Effector memory CD8-positive, alpha-beta T cell (primary cell): ENCODE data around the gene CHKA.
A peak's percentile ranks its signal among the peaks of the same experiment; 100 is the strongest.

Source experiments
- ATAC-seq: fragments of 150-1000 bp; cut with Tn5 transposase; replicated peaks from 2 replicates; pipeline ENCODE4 v1.10.0; 2021; ENCODE audit warnings: mild to moderate bottlenecking, moderate library complexity
- DNase-seq, 3 experiments: peaks; one replicate each; pipeline ENCODE4 v3.0.0; 2021
- H3K27ac Mint-ChIP-seq, 2 donors: one replicate each; pipeline ENCODE4 v1.8.0; 2022; ENCODE audit warnings: mild to moderate bottlenecking in 2 of 2, mixed read lengths in 2 of 2, moderate library complexity in 2 of 2
- H3K27me3 Mint-ChIP-seq, 2 donors: one replicate each; pipeline ENCODE4 v1.8.0; 2022; ENCODE audit warnings: mixed read lengths in 2 of 2
- H3K36me3 Mint-ChIP-seq: one replicate; pipeline ENCODE4 v1.8.0; 2022; ENCODE audit warnings: mild to moderate bottlenecking, moderate library complexity, mixed read lengths; ENCODE audit not compliant: insufficient read depth
- H3K4me1 Mint-ChIP-seq, 2 donors: one replicate each; pipeline ENCODE4 v1.8.0; 2022; ENCODE audit warnings: low read depth in 2 of 2, mixed read lengths in 2 of 2
- H3K4me3 Mint-ChIP-seq, 2 donors: one replicate each; pipeline ENCODE4 v1.8.0; 2022; ENCODE audit warnings: mild to moderate bottlenecking in 2 of 2, mixed read lengths in 2 of 2, moderate library complexity in 2 of 2
- H3K9me3 Mint-ChIP-seq, 2 donors: one replicate each; pipeline ENCODE4 v1.8.0; 2022; ENCODE audit warnings: mixed read lengths in 2 of 2

CHKA gene

GRCh38 chr11:68138237-68138636, 17.0 kb upstream of the CHKA start:
- Mint-ChIP-seq H3K4me1 (peaks cover 4 to 13% of the 10 kb centered on the region in 2 donors), H3K27ac (peak overlapping the region in 1 of 2 donors; percentile 14), H3K36me3 (no peaks in the 10 kb centered on the region), H3K4me3 (no peak overlapping the region), H3K27me3 (no peaks in the 10 kb centered on the region), H3K9me3 (no peaks in the 10 kb centered on the region)
- no peak for DNase-seq
- no peak for ATAC-seq

GRCh38 chr11:68137833-68138232, 16.6 kb upstream of the CHKA start:
- DNase-seq (no peak), ATAC-seq (no peak)
- no peak overlapping the region for H3K4me3 Mint-ChIP-seq
- no peaks in the 10 kb centered on the region for H3K27me3 Mint-ChIP-seq
- peaks cover 0 to under 1% of the 10 kb centered on the region in 2 donors for H3K9me3 Mint-ChIP-seq
- H3K36me3 Mint-ChIP-seq, result no peaks in the 10 kb centered on the region
- H3K27ac Mint-ChIP-seq, result peak overlapping the region in 1 of 2 donors; percentile 14
- peaks cover 4 to 13% of the 10 kb centered on the region in 2 donors for H3K4me1 Mint-ChIP-seq

- peaks cover 7 to 9% of the 10 kb centered on the region in 2 donors for H3K9me3 Mint-ChIP-seq
- no peak overlapping the region for H3K4me3 Mint-ChIP-seq
- peaks cover 6 to 7% of the 10 kb centered on the region in 2 donors for H3K4me1 Mint-ChIP-seq
Observed at GRCh38 chr11:68136866-68137265, 15.7 kb upstream of the CHKA start.

GRCh38 chr11:68135161-68135560, 14.0 kb upstream of the CHKA start:
- Mint-ChIP-seq H3K4me1 (peaks cover 0 to 3% of the 10 kb centered on the region in 2 donors), H3K27me3 (peaks cover 0 to under 1% of the 10 kb centered on the region in 2 donors)

More at GRCh38 chr11:68136866-68137265, 15.7 kb upstream of the CHKA start:
- DNase-seq, result no peak
- Mint-ChIP-seq H3K27me3 (no peaks in the 10 kb centered on the region), H3K27ac (no peak overlapping the region), H3K36me3 (no peaks in the 10 kb centered on the region)
- ATAC-seq, result no peak

GRCh38 chr11:68133761-68134160, 12.6 kb upstream of the CHKA start:
- Mint-ChIP-seq H3K27ac (no peak overlapping the region), H3K9me3 (peaks cover 7 to 9% of the 10 kb centered on the region in 2 donors), H3K4me3 (no peak overlapping the region), H3K27me3 (peaks cover 12 to 15% of the 10 kb centered on the region in 2 donors), H3K36me3 (no peaks in the 10 kb centered on the region), H3K4me1 (peaks cover 0 to 3% of the 10 kb centered on the region in 2 donors)
- no peak for ATAC-seq
- DNase-seq, result no peak

More at GRCh38 chr11:68135161-68135560, 14.0 kb upstream of the CHKA start:
- Mint-ChIP-seq H3K4me3 (no peak overlapping the region), H3K36me3 (no peaks in the 10 kb centered on the region), H3K9me3 (peaks cover 7 to 9% of the 10 kb centered on the region in 2 donors), H3K27ac (no peak overlapping the region)
- no peak for ATAC-seq
- no peak for DNase-seq

GRCh38 chr11:68130121-68130520, 8.9 kb upstream of the CHKA start:
- ATAC-seq (no peak), DNase-seq (no peak)
- Mint-ChIP-seq H3K4me3 (no peak overlapping the region), H3K9me3 (peaks cover 7 to 9% of the 10 kb centered on the region in 2 donors), H3K27ac (no peak overlapping the region), H3K36me3 (peaks cover 5% of the 10 kb centered on the region), H3K27me3 (peaks cover 12 to 17% of the 10 kb centered on the region in 2 donors), H3K4me1 (peaks cover 0 to 3% of the 10 kb centered on the region in 2 donors)

GRCh38 chr11:68128682-68129327, 7.6 kb upstream of the CHKA start:
- ATAC-seq (no peak), DNase-seq (no peak)
- Mint-ChIP-seq H3K4me3 (no peak overlapping the region), H3K4me1 (peaks cover 0 to 3% of the 10 kb centered on the region in 2 donors), H3K9me3 (peaks cover 7 to 9% of the 10 kb centered on the region in 2 donors), H3K27me3 (peaks cover 12 to 17% of the 10 kb centered on the region in 2 donors), H3K27ac (no peak overlapping the region), H3K36me3 (peaks cover 5% of the 10 kb centered on the region)

DNA sequence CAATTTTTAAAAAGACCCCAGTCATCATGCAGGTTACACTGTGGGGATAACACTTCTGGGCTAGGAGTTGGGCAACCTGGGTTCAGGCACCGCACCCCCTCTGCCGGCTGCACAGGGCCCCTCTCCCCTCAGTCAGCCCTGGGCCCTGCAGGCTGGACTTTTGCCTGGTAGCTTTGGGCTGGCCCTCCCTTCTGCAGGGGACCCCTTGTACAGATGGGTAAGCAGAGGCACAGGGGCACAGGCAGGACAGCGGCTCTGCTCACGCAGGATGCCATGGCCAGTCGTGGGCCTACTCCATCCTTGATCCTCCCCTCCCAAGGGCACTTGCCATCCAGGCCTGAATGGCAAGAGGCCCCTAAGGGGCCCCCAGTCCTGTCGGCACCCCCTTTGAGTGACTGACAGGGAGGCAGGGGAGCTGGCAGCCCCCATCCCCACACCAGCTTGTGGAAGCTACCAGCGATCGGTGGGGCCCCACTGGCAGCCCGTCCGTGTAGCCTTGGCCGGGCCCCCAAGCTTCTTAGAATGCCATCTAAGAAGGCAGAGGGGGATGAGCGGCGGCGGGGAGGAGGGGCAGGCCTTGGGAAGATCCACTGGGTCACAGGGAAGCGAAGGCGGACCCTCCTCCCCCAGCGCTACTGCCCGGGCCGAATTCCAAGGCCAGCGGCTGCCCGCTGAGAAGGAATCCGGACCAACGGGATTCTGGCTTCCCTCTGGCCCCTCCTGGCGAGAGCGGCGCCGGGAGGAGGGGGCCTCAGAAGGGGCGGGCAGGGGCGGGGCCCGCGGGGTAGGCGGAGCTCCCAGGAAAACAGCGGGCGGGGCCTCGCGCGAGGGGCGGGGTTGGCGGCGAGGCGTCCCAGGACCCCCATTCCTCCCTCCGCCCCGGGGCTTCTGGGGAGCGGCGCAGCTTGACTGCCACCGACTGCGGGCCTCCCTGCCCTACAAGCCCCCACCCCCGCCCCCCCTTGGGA, 6.8 kb upstream of the CHKA start:
- Mint-ChIP-seq H3K27me3 (peaks cover 12 to 17% of the 10 kb centered on the region in 2 donors), H3K4me3 (no peak overlapping the region), H3K27ac (no peak overlapping the region), H3K9me3 (peaks cover 7 to 9% of the 10 kb centered on the region in 2 donors), H3K4me1 (peaks cover 0 to 3% of the 10 kb centered on the region in 2 donors), H3K36me3 (peaks cover 5% of the 10 kb centered on the region)
- no peak for ATAC-seq
- DNase-seq, result no peak

DNA sequence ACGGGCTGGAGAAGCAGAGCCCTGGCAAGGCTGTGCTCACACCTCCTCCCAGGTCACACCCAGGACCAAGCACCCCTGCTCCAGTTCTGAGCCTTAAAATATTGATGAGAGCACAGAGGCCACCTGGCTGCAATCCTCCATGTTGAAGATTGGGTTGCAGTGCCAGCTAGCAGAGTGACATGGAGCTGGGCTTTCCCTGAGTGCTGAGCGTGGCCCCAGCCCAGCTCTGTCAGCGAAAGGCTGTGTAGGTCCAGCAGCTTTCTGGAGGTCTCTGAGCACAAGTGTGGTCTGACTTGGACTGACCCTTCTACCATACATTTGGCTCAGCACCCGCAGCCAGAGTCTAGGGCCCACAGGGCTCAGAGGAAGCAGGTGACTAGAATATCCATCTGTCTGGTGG, 4.0 kb upstream of the CHKA start:
- no peak for DNase-seq
- Mint-ChIP-seq H3K4me3 (no peak overlapping the region), H3K36me3 (peaks cover 9% of the 10 kb centered on the region), H3K4me1 (peaks cover 3 to 5% of the 10 kb centered on the region in 2 donors), H3K27me3 (peaks cover 12 to 16% of the 10 kb centered on the region in 2 donors), H3K9me3 (no peaks in the 10 kb centered on the region), H3K27ac (no peak overlapping the region)
- ATAC-seq, result no peak

- Mint-ChIP-seq H3K4me3 (peak overlapping the region in 1 of 2 donors; percentile 29), H3K27ac (no peak overlapping the region), H3K4me1 (peaks cover 4 to 5% of the 10 kb centered on the region in 2 donors), H3K9me3 (no peaks in the 10 kb centered on the region), H3K27me3 (no peaks in the 10 kb centered on the region), H3K36me3 (peaks cover 14% of the 10 kb centered on the region)
- DNase-seq (no peak), ATAC-seq (no peak)
Observed at GRCh38 chr11:68122936-68123539, 1.9 kb upstream of the CHKA start.

- peaks cover 10% of the 10 kb centered on the region for H3K36me3 Mint-ChIP-seq
- peak; percentile 25 to 38 (median 38) for DNase-seq
Observed at GRCh38 chr11:68120273-68121066, 718 bp downstream of the CHKA start.

GRCh38 chr11:68118706-68119448, 2.3 kb downstream of the CHKA start:
- no peak for DNase-seq
- Mint-ChIP-seq H3K27me3 (no peaks in the 10 kb centered on the region), H3K4me3 (no peak overlapping the region), H3K27ac (no peak overlapping the region), H3K9me3 (no peaks in the 10 kb centered on the region), H3K4me1 (peaks cover 4 to 5% of the 10 kb centered on the region in 2 donors), H3K36me3 (peaks cover 10% of the 10 kb centered on the region)
- ATAC-seq, result no peak

More at GRCh38 chr11:68120273-68121066, 718 bp downstream of the CHKA start:
- peak; percentile 41 for ATAC-seq
- H3K4me3 Mint-ChIP-seq, result peak overlapping the region; percentile 66 to 76
- no peaks in the 10 kb centered on the region for H3K27me3 Mint-ChIP-seq
- H3K4me1 Mint-ChIP-seq, result peaks cover 4 to 5% of the 10 kb centered on the region in 2 donors
- H3K27ac Mint-ChIP-seq, result peak overlapping the region in 1 of 2 donors; percentile 41
- no peaks in the 10 kb centered on the region for H3K9me3 Mint-ChIP-seq
